ENCODE results near the gene PRH2. TPM values are rescaled to one million over a fixed set of nuclear protein-coding genes. Genes with fewer than 3 reads are reported as not detected.

Gene PRH2
- total RNA-seq, 4 donors from 2014 or later: not detected

- no peak for TF ChIP-seq CTCF (IDR thresholded peaks at IDR 0.05; ENCODE audit: low read depth)
These were observed 27.6 kb upstream of the PRH2 start for GRCh38 chr12:10901427-10901826.

DNA sequence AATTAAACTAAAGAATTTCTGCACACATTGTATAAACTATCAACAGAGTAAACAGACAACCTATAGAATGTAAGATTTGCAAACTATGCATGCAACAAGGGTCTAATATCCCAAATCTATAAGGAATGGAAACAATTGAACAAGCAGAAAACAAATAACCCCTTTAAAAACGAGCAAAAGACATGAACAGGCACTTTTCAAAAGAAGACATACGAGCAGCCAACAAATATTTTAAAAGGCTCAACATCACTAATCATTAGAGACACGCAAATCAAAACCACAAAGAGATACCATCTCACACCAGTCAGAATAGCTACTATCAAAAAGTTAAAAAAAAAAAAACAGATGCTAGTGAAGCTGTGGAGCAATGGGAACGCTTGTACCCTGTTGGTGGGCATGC, 24.4 kb upstream of the PRH2 start:
- TF ChIP-seq CTCF (IDR thresholded peaks at IDR 0.05; ENCODE audit: low read depth): no peak

GRCh38 chr12:10909462-10909861, 19.6 kb upstream of the PRH2 start, which contains the start of gene TAS2R13:
Gene TAS2R13, minus strand, starts transcription at chr12:10909562. Its CDS starts 264 bp downstream, at chr12:10909298.
- no peak for TF ChIP-seq CTCF (IDR thresholded peaks at IDR 0.05; ENCODE audit: low read depth)

DNA sequence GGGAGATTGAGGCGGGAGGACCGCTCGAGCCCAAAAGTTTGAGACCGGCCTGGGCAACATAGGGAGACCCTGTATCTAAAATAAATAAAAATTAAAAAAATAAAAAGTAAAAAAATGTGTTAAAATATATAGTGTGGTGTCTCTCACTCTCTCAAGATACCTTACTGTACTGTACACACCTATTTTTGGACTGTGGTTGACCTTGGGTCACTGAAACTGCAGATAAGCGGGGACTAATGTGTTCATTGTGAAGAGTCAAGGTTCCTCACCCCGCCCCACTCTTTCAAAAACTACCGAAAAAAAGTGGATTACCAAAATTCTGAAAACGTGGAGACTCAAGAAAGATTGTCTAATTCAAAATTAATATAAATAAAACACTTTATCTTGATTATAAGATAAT, 18.7 kb upstream of the PRH2 start:
- TF ChIP-seq CTCF (IDR thresholded peaks at IDR 0.05; ENCODE audit: low read depth): no peak

DNA sequence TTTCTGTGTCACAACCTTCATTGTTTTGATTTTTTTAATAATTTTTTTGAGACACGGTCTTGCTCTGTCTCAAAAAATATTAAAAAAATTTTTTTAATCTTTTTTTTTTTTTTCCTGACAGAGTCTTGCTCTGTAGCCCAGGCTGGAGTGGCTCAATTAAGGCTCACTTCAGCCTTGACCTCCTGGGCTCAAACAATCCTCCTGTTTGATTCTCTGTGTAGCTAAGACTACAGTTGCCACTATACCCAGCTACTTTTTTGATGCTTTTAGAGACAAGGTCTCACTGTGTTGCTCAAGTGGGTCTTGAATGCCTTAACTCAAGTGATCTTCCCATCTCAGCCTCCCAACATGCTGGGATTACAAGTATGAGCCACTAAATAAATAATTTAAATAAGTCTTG, 9.2 kb upstream of the PRH2 start:
- TF ChIP-seq CTCF (IDR thresholded peaks at IDR 0.05; ENCODE audit: low read depth): no peak

DNA sequence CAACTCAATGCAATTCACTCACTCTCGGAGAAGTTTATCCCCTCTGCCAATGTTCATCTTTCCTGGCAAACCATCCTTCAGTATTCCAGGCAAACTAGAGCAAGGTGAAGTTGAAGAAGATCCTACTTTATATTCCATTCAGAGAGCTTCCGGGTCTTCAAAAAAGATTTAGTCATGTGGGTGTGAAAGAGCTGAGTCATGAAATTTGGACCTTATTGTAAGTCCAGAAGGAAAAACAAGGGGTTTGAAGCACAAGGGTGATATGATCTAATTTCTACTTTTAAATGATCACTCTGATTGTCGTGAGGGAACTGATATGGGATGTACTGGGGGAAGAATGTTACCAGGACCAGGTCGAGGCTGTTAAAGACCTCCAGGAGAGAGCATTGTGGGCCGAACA, 2.8 kb upstream of the PRH2 start:
- TF ChIP-seq CTCF (IDR thresholded peaks at IDR 0.05; ENCODE audit: low read depth): no peak

- no peak for TF ChIP-seq CTCF (IDR thresholded peaks at IDR 0.05; ENCODE audit: low read depth)
These were observed 7.5 kb downstream of the PRH2 start for GRCh38 chr12:10936506-10936905.

Measured in subcutaneous adipose tissue (tissue), 4 donors.